ENCODE results near the gene KDF1.
A peak's percentile ranks its signal among the peaks of the same experiment; 100 is the strongest.
"Not testable (repeated sequence)": the region's sequence is repeated elsewhere in the genome, so short reads cannot be mapped to it uniquely, and the experiment has no call there.

The KDF1 gene

GRCh38 chr1:26953374-26953773 lies 6.9 kb downstream of the KDF1 start:
- no peak for DNase-seq (ENCODE audit: low read depth)

- no peak for DNase-seq (ENCODE audit: low read depth)
Measured at GRCh38 chr1:26951821-26952497, 8.3 kb downstream of the KDF1 start.

GRCh38 chr1:26951216-26951615 lies 9.1 kb downstream of the KDF1 start:
- DNase-seq (ENCODE audit: low read depth): no peak

GRCh38 chr1:26950602-26951001 lies 9.7 kb downstream of the KDF1 start:
- no peak for DNase-seq (ENCODE audit: low read depth)

GRCh38 chr1:26949926-26950319 lies 10.3 kb downstream of the KDF1 start:
- no peak for DNase-seq (ENCODE audit: low read depth)

GRCh38 chr1:26949266-26949925 lies 10.9 kb downstream of the KDF1 start:
- no peak for DNase-seq (ENCODE audit: low read depth)

- DNase-seq (ENCODE audit: low read depth): not testable (repeated sequence)
Measured at GRCh38 chr1:26948725-26949057, 11.6 kb downstream of the KDF1 start.

GRCh38 chr1:26946270-26946669 lies 14.0 kb downstream of the KDF1 start:
- DNase-seq (ENCODE audit: low read depth): no peak

- no peak for DNase-seq (ENCODE audit: low read depth)
Measured at GRCh38 chr1:26945728-26946127, 14.5 kb downstream of the KDF1 start.

- no peak for DNase-seq (ENCODE audit: low read depth)
Measured at GRCh38 chr1:26945138-26945537, 15.1 kb downstream of the KDF1 start.

- no peak for DNase-seq (ENCODE audit: low read depth)
Measured at GRCh38 chr1:26942656-26943055, 17.6 kb downstream of the KDF1 start.

- no peak for DNase-seq (ENCODE audit: low read depth)
Measured at GRCh38 chr1:26941311-26941710, 19.0 kb downstream of the KDF1 start.

- no peak for DNase-seq (ENCODE audit: low read depth)
Measured at GRCh38 chr1:26938659-26939025, 21.6 kb downstream of the KDF1 start.

- DNase-seq (ENCODE audit: low read depth): no peak
Measured at GRCh38 chr1:26938004-26938658, 22.1 kb downstream of the KDF1 start.

GRCh38 chr1:26936823-26937222 lies 23.4 kb downstream of the KDF1 start:
- DNase-seq (ENCODE audit: low read depth): no peak

- DNase-seq (ENCODE audit: low read depth): no peak
Measured at GRCh38 chr1:26932531-26932930, 27.7 kb downstream of the KDF1 start.

GRCh38 chr1:26923711-26924110 lies 36.6 kb downstream of the KDF1 start:
- DNase-seq (ENCODE audit: low read depth): no peak

- DNase-seq (ENCODE audit: low read depth): no peak
Measured at GRCh38 chr1:26922901-26923300, 37.4 kb downstream of the KDF1 start.

- DNase-seq (ENCODE audit: low read depth): no peak
Measured at GRCh38 chr1:26922431-26922729, 37.9 kb downstream of the KDF1 start.

- peak; percentile 94 for DNase-seq (ENCODE audit: low read depth)
Measured at GRCh38 chr1:26921540-26922430, 38.5 kb downstream of the KDF1 start, which contains the start of gene NUDC. Gene NUDC, plus strand, starts transcription at chr1:26921743. Its CDS starts 106 bp downstream, at chr1:26921849.

GRCh38 chr1:26921126-26921539 lies 39.1 kb downstream of the KDF1 start:
- no peak for DNase-seq (ENCODE audit: low read depth)

- DNase-seq (ENCODE audit: low read depth): no peak
Measured at GRCh38 chr1:26915204-26915842, 44.9 kb downstream of the KDF1 start.
